Esophagus squamous epithelium (tissue), 4 donors: ENCODE results near the gene PAQR8. TPM values are rescaled to one million over a fixed set of nuclear protein-coding genes. Genes with fewer than 3 reads are reported as not detected.

ENCODE experiments used
- total RNA-seq, 4 donors: library from RNA; depleted of rRNA; stranded (reverse); fragments of >200 nt; gene quantifications; one replicate each; pipeline ENCODE4 v1.1.0, GENCODE V29; 2016

PAQR8 gene
- total RNA-seq, 4 donors from 2014 or later = 1.7 to 22.5 (median 11.5) TPM

Other genes with a start within 250 kb of the PAQR8 start
- not detected for gene IL17A, start 175.8 kb upstream of the PAQR8 start, total RNA-seq
- gene IL17F, start 117.7 kb upstream of the PAQR8 start, total RNA-seq = 1 to 10 TPM in 1 of 4 donors, not detected in 3; 1.4 TPM
- 10 to 100 TPM; 37.5 to 70.3 (median 47.7) TPM for gene MCM3, start 77.4 kb upstream of the PAQR8 start, total RNA-seq
- 10 to 100 TPM in 2 of 4 donors, 1 to 10 TPM in 2; 4.0 to 17.5 (median 9.9) TPM for gene EFHC1, start 58.2 kb downstream of the PAQR8 start, total RNA-seq
- gene TRAM2, start 214.9 kb downstream of the PAQR8 start, total RNA-seq = 1 to 10 TPM; 2.3 to 8.6 (median 5.3) TPM